LHCN-M2 (cell line): ENCODE data around the gene KRT13. TPM values are rescaled to one million over a fixed set of nuclear protein-coding genes. Genes with fewer than 3 reads are reported as not detected.

ENCODE experiments used
- DNase-seq: peaks from one replicate; pipeline ENCODE4 v3.0.0-alpha.2; 2012; ENCODE audit warnings: low read depth
- total RNA-seq: library from RNA; depleted of rRNA; stranded (reverse); fragments of >200 nt; gene quantifications from 2 replicates; pipeline ENCODE4 v1.2.3, GENCODE V29; 2014

KRT13 gene
- total RNA-seq, 1 experiment from 2014 or later = not detected

DNA sequence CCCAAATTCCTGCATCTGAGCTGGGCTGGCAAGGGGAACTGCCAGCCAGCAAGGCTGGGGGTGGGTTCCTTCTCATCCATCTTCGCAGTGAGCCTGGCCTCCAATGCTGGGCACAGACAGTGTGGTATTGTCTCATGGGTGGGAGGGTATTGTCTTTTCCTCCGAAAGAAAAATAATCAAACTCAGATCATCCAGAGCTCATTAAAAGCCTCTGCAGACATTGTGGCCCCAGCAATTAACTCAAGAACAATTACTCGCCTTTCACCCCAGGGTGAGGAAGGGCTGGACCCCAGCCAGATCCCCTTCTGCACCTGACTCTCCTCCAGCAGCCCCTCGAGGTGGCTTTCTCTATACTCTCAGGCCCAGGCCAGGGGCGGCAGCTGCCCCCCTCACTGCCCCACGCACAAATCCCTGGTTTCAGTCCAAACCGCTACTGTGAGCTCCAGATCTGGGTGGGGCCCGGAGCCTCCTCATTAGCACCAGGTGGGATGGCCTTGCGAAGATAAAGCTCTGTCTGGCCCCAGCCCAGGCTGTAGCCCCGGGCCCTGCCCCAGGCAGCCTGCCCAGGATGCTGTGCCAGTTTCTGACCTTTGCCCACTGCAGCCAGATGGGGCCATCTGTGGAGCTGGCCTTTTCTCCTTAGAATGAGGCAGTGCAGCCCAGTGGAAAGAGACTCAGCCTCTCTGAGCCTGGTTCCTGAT lies 15.6 kb upstream of the KRT13 start:
- no peak for DNase-seq

- DNase-seq = peak; percentile 24
Observed at GRCh38 chr17:41519501-41520224, 14.3 kb upstream of the KRT13 start.

DNA sequence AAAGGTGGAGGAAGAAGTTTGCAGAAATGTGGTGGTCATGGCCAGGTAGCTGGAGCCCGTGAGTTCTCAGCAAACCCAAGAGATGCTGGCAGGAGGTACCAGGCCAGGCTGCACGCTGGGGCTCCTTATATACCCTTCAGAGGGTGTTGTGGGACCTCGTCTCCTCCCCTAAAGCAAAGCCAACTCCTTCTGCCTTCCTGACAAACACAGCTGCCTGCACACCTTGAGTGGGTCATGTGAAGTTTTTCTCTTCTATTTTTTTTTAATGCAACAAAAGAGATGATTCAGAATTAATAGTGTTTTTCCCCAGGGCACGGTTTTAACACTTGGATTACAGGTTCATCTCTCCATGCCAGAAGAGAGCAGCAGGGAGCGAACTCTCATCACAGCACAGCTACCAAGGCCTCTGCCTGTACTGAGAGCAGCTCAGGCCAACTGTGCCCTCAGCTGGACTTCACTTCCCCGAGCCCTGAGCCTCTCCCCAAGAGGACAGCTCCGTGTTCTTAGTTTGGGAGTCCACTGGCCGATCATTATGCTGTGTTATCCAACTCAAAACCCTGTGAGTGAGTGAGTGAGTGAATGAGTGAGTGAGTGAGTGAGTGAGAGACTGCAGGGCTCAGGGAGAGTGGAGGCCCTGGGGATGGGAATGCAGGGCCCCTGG lies 13.5 kb upstream of the KRT13 start, which contains the start of gene KRT15:
Gene KRT15 (minus strand): TSS at position 102 of the 661 bp plus-strand sequence. CDS start 63 bp downstream, at position 39.
- DNase-seq = peak; percentile 37

- no peak for DNase-seq
Observed at GRCh38 chr17:41518031-41518430, 12.6 kb upstream of the KRT13 start.

DNA sequence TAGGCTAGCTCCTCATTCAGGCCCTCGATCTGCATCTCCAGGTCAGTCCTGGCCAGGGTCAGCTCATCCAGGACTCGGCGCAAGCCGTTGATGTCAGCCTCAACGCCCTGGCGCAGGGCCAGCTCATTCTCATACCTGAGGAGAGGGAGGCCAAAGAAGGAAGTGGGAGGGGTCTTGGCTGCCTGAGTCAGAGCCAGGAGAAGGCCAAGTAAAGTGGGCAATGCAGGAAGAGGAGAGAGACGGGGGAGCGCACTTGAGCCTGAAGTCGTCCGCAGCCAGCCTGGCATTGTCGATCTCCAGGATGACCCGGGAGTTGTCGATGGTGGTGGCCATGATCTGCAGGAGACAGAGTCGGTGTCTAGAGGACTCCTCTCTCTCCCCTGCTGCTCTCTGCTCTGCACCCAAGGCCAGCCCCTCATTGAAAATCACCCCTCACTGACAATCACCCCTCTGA lies 11.4 kb upstream of the KRT13 start:
- no peak for DNase-seq

GRCh38 chr17:41516147-41516829 lies 10.9 kb upstream of the KRT13 start:
- DNase-seq = no peak

DNA sequence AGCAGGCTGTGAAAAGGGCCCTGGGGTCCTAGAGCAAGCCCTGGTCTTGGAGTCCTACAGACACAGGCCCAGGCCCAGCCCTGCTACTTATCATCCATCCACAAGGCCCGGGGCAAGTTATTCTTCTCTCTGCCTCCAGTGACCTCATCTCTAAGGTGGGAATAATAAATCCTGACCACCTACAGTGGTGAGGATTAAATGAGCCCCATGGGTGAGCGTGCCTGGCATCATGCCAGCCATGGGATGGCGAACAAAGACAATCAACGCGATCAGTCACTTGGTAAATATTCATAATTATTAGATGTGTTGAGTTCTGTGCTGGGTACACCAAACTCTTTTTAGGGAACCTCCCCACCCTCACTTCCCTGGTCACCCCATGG lies 7.7 kb upstream of the KRT13 start:
- no peak for DNase-seq

DNA sequence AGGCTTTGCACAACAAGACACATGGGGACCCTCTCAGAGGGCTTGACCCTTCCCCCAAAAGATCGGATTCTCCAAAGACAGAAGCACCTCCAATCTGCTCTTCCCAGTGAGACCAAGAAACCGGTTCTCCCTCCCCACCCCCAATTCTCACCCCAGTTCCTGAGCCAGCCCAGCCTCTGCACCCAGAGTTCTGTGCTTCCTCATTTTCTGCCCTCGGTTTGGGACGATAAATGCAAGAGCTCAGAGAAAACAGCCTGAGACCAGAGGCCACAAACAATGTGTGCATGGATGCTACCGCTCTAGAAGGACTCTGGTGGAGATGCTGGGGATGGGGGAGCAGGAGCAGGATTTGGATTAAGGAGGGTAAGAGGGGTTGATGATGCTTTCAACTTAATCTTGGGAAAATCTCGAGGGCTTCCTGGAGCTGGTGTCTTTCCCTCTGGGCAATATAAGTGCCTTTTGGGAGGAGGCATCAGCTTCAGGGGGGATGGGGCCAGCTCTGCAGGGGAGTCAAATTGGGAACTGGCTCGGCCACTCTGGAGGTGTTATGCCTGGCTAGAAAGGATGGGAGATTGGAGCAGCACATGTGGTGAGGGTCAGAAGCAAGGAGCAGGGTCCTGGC lies 7.2 kb upstream of the KRT13 start:
- DNase-seq = no peak

DNA sequence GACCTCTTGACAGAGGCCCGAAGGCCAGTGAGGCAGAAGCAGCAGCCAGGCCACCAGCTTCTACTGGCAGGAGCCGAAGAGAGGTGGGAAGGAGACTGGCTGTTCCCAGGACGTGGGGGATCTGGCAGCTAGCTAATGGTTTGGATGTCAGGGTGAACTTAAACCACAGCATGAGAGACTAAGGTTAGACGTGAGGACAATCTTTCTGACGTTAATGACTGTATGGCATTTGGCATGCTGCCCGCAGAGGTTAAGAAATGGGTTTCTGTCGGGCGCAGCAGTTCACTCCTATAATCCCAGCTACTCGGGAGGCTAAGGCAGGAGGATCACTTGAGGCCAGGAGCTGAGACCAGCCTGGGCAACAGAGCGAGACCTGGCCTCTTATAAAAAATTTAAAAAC lies 6.3 kb upstream of the KRT13 start:
- DNase-seq = no peak

DNA sequence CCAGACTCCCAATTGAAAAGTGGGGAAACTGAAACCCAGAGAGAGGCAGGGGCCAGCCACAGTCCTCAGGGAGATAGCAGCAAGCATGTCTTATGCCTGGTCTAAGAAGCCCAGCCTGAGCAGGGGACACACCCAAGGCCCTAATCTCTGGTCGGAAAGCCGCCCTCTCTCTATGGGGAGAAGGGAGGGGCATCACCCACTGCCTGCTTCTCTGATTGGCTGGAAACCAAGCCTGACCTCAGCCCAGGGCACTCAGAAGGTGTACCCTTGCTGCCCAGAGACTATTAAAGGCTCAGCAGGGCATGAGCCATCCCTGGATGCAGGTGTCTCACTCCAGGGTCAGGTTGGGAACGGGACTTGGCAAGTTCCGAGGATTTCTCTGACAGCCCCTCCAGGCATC lies 5.7 kb upstream of the KRT13 start:
- DNase-seq = no peak

DNA sequence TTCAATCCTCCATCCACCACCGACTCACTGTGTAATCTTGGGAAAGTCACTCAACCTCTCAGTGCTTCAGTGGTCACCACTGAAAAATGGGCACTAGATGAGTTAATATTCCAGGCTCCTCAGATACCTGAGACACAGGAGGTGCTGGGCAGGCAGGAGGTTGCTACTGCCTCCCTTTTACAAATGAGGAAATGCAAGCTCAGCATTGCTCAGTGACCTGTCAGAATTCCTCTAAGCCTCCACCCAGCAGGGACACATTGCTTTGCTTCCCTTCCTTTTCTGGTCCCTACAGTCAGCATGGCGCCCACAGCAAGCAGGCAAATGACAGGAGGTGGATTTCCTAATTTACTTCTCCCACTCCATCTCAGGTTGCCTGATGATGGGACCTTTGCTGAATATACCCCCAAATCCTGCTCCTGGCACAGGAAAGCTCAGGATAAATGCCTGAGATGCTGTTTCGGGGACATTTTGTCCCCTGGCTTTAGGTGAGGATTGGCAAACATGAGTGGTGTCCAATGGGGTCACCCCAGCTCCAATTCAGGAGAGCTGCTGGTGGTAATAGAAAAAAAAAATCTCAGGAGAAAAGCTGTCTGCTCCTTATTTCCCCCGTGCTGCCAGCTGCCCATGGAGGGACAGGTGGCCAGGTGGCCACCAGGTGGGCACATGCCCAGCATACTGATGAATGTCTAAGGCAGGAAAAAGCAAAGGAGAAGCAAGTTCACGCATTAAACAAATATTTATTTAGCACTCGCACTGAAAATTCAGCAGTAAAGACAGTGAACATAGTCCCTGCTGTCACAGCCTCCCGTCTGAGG lies 5.0 kb upstream of the KRT13 start:
- DNase-seq = no peak

- no peak for DNase-seq
Observed at GRCh38 chr17:41507315-41507880, 2.0 kb upstream of the KRT13 start.

DNA sequence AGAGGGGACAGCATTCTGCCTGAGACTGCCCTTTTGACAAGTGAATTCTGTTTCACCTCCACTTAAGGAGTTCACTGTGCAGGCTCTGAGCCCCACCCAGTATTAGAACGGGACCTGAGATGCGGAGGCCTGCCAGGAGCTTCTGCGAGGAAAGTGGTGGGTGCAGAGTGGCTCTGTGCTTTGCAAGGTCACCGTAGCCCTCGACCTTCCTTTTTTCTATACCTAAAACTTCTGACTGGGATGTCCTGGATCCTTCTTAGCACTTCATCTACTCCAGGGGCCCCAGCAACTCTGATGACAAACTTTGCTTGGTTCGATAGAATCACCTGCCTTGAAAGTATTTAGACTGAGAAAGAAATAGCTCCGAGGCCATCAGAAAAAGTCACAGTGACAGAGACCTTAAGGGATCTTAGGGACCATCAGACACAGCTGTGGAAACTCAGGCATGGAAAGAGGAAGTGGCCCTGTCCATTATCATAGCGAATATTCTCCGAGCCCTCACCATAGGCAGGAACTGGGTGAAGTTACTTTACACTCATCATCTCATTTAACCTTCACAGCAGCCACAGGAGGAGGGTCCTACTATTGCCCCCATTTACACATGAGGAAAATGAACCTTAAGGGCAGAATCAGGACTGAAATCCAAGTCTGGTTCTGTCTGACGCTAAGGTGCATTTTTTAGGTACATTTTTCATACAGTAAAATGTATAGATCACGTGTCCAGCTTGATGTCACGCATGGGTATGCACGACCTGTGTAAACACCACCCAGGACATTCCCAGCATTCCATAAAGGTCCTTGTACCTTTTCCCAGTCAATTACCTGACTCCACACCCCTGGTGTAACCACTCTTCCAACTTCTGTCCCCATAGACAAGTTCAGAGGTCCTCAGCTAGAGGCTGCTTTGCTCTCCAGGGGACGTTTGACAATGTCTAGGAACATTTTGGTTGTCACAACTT lies 676 bp upstream of the KRT13 start:
- no peak for DNase-seq

DNA sequence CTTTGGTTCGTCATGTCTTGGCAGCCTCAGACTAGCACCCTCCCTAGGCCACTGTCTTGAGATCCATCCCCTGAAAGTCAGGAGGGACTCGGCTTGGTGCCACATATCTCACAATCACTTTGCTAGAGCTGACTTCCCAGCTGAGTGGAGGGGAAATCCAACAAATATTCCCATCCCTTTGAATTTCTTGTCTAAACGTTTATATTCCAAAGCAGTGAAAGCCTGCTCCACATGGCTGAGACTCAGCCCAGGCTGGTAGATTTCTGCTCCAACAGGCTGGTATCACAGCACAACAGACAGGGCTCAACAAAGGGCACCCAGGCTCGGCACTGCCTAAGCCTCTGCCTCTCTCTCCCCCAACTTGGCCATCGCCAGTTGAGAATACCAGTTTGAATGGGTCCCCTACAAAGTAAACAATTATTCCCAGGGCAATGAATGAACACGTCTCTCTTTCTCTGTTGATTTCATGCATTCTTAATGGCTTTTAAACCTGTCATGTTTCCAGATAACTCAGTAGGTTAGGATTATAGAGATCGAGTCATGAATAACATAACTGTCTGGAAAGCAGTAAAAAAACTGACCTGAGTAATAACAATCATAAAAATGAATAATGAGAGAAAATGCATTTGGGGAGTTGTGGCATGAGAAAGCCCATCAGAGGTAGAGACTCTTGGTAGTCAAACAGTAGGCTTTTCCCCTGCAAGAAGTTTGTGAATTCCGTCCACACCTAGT lies 1.0 kb downstream of the KRT13 start:
- DNase-seq = no peak

- DNase-seq = no peak
Observed at GRCh38 chr17:41503202-41503601, 2.2 kb downstream of the KRT13 start.

DNA sequence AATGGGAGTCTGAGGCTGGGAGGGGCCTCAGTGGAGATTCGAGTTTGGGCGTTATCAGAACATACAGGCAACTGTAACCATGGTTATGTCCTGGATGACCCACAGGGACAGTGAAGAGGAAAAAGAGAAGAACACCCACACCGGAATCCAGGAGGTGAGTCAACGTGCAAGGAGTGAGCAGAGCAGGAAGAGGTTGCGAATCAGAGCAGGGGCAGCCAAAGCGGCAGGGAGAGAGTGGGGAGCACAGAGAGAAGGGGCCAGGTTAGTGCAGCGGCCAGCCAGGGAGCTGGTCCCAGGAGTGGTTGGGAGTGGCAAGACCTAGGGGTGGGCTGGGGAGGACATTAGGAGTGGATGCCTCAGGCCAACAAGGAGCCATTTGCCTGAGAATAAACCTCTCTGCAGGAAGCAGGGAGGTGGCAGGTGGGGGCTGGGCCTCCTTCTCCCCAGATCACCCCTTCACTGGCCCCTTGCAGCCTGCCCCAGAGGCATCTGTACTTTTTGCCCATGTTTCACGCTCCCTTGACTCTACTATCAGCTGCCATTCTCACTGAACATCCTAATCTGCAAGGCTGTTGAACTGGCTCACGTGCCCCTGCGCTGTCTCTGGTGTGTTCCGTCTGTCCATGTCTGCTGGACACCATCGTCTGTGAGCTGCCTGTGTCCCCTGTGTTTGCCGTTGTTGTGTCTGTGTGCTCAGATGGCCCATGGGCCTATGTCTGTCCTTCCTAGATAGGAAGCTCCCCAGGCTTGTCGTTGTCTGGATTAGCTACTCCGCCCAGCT lies 5.1 kb downstream of the KRT13 start:
- DNase-seq = peak; percentile 72

DNA sequence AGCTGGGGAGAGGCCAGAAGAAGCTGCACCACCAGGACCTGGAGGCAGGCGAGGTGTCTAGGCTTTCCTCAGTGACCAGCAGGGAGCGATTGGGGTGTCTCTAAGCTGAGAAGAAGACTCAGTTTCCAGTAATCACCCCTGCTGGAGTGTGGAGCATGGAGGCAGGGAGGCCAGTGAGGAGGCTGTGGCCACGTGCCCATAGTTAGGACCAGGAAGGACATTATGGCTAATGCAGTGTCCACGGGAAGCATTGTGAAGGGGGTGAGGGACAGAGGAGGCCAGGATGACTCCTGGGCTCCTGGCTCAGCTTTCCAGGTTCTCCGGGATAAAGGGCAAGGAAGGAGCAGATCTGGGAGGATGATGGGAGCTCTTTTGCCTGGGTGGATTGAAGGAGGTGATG lies 5.7 kb downstream of the KRT13 start:
- DNase-seq = no peak

DNA sequence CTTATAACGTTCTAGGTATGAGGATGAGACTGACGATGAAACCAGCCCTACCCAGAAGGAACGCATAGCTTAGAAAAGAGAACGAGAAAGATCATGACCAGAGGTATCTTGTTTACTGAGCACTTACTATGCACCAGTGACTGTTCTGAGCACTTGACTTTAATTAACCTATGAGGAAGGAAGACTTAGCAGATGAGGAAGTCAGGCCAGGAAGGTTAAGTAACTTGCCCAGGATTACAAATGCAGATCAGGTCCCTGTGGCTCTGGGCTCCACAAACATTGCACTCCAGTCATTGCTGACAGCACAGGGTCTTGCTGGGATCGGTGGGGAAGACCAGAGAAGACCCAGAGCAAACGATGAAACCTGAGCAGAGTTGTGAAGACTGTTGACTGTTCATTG lies 7.1 kb downstream of the KRT13 start:
- no peak for DNase-seq
